Ramos (cell line): ENCODE data around the gene RIT1.

Source experiments
- in situ Hi-C: fragments of 300-500 bp; cut with MboI; formaldehyde crosslinking; loops from one replicate; pipeline ENCODE4 v1.14.3; 2022; ENCODE audit warnings: low sequenced_read_pairs; ENCODE audit not compliant: unreplicated experiment

The RIT1 gene

DNA sequence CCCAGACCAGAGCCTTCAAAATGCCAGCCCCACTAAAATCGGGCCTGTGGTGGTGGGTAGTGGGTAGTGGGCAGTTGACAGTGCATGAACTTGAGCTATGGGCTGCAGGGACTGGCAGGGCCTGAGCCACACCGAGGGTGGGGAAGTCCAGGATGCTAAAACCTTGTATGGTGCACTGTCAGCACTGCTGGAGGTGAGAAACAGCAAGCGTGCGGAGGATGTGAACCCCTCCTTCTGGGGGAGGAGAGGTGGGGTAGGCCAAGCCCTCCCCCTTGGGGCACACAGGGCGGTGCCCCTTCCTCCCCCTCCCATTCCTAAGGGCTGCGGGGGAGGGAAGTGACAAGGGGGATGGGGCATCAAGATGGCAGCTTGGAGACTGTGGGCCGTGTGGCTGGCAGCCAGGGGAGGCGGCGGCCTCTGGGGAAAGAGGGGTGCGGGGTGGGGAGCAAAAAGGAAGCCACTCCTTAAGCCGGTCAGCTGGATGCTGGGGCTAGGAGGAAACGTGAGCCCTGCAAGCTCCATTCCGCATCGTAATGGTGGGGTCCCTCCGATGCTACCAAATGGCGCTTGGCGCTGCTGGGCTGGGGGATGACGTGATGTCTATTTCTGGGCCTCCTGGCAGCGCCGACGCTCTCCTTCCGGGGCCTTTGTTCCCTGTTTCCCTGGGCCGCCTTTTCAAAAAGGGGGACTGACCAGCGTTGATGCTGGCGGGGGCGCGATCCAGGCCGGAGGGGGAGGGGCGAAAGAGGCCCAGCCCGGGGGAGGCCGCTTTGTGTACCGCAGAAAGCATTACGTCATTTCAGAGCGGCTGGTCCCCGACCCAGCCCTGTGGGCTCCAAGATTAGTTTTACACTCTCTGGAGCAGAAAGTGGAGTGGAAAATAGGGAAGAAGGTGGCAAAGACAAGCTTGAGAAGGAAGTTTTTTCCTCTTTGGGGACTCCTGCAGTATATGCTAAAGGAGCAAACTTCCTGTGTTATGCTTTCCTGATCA lies 51.0 kb downstream of the RIT1 start:
- in situ Hi-C loops, result no loop called here

DNA sequence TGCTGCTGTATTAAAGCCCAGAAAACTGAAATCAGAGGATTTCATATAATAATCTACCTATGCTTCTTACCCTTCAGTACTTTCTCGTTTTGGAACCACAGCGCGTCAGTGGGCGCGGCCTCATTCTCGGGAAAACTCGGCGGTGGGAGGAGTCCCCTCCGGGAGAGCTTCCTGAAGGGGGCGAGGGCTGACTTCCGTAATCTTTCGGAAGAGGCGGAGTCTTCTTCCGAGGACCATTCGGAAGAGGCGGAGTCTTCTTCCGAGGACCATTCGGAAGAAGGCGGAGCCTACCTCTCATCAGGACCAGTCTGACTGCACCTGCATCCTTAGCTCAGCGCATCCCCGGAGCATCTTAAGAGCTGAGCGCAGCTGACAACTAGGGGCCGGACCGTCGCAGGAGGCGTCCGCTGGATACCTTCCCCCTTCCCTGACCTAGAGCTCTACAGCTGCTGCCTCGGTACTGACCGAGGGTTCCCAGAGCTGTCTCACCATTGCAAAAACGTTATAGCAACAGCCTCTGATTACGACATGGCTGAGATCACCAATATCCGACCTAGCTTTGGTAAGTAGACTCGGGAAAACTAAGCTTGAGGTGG lies 51.8 kb downstream of the RIT1 start, which contains the start of gene SYT11:
Gene SYT11 (plus strand): TSS at position 334 of the 596 bp plus-strand sequence. CDS start 195 bp downstream, at position 529.
- in situ Hi-C loops, result no loop called here

DNA sequence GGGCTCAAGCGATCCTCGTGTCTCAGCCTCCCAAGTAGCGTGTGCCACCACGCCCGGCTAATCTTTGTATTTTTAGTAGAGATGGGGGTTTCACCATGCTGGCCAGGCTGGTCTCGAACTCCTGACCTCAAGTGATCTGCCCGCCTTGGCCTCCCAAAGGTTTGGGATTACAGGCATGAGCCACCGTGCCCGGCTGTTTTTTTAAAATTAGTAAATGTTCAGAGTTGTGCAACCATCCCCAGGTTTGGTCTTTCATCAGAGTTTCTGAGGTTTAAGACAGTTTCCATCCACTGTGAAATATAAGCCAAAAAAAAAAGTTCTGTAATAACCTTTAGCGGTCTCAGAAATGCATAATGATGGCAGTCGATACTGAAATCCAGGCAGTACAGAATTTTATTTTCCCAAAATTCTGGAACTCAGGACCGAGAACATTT lies 52.3 kb downstream of the RIT1 start:
- in situ Hi-C loops, result no loop called here

DNA sequence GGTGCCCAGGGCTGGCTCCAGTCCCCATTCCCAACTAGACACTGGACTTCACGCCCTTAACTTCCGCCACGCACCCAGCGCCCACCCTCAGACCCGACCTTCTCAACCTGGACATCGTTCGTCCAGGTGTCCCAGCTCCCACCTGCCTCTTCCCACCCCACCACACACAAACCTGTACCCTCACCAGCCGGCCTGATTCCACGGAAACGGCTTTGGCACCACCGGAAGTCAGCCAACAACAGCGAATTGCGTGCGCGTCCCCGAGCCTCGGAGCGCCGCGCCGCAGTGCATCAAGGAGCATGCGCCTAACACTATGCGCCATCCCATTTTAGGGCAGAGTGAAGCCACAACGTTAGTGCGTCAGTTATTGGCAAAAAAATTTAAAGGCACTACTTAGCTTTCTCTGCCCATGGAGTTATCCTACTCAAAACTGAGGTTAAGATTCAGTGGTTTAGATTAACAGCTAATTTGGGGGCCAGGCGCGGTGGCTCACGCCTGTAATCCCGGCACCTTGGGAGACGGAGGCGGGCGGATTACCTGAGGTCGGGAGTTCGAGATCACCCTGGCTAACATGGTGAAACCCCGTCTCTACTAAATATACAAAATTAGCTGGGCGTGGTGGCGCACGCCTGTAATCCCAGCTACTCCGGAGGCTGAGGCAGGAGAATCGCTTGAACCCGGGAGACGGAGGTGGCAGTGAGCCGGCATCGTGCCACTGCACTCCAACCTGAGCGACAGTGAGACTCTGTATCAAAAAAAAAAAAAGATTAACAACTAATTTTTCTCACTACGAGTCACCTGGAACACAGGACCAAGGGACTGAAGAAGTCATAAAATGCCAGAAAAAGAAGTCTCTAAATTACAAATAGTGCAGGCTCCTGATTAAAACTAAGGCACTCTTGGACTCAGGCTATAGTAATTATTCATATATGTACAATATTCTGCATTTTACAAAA lies 53.9 kb downstream of the RIT1 start, which contains the start of gene GON4L:
Gene GON4L (minus strand): TSS at position 240 of the 956 bp plus-strand sequence. CDS start 3,434 bp downstream, outside the sequence.
- in situ Hi-C loops, result no loop called here

DNA sequence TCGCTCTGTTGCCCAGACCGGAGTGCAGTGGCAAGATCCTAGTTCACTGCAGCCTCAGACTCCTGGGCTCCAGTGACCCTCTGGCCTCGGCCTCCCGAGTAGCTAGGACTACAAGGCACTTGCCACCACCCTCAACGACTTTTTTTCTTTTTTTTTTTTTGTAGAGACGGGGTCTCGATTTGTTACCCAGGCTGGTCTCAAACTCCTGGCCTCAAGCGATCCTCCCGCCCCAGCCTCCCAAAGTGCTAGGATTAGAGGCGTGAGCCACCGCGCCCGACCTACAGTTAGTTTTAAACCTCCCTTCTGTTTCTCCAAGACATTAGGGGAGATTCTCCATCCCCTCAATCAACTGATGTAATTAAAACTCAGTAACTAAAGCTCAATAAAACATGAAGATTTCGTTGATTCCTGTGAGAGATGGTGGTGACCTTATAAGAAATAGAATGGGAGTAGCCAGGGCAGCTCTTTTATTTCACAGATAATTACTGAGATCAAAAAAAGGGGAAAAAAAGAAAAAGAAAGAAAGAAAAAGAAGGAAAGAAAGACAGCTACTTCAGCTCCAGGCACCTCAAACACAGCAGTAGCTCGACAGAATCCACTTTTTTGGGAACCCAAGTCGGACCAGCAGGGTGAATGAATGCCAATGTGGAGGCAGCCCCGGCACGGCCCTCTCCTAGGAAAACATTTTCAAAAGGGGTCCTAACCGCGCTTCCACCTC lies 54.7 kb downstream of the RIT1 start:
- in situ Hi-C loops, result no loop called here

DNA sequence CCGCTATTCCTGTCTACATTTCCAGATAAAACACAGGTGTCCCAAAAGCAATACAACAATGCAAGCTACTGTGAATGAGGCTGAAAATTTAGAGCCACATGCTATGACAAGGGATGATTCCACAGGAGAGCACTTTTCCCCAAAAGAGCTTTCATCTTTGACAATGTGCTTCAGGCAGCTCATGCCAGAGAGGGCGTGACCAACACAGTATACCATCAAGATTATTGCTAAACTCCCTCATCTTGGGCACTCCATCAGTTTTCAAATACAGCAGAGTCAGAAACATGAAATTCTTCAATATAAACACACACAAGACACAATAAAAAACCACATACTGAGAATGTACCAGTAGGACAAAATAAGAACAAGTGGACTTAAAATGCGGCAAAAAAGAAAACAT lies 60.8 kb downstream of the RIT1 start:
- in situ Hi-C loops, result no loop called here

DNA sequence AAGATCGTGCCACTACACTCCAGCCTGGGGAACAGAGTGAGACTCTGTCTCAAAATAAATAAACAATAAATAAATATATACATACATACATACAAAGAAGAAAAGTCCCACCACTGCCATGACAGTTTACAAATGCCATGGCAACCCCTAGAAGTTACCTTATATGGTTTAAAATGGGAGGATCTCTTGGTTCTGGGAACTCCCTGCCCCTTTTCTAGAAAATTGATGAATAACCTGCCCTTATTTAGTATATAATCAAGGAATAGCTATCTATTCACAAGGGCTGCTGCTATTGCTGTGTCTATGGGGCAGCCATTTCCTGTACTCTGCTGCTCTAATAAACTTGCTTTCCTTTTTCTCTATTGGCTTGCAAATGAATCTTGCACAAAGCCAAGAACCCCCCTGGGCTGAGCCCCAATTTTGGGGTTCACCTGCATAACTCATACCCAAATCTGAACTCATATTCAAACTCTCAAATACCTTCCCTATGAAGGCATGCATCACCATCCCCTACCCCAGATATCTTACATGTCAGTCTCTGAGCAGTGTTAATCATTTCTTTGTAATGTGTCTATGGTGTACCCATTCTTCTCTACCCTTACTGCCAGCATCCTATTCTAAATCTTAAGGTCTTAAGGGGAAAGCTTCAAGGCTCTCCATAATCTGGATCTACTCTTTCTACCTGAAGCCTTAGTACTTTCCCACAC lies 63.2 kb downstream of the RIT1 start:
- in situ Hi-C loops, result no loop called here
